GM15510 (cell line): ENCODE results near the gene ACOXL.

Source experiments
- POLR2A ChIP-seq: IDR thresholded peaks from 3 replicates; pipeline ENCODE4 v1.6.1; 2011; ENCODE audit warnings: borderline replicate concordance; ENCODE audit not compliant: insufficient read length; ENCODE audit errors: extremely low read depth

ACOXL gene

GRCh38 chr2:110999626-111000025 lies 267.3 kb downstream of the ACOXL start:
- TF ChIP-seq POLR2A = no peak

- no peak for TF ChIP-seq POLR2A
Observed at GRCh38 chr2:111005307-111005706, 272.9 kb downstream of the ACOXL start.

GRCh38 chr2:111005821-111006220 lies 273.4 kb downstream of the ACOXL start:
- TF ChIP-seq POLR2A = no peak

GRCh38 chr2:111007757-111008688 lies 275.6 kb downstream of the ACOXL start:
- TF ChIP-seq POLR2A = no peak

- no peak for TF ChIP-seq POLR2A
Observed at GRCh38 chr2:111011218-111011617, 278.8 kb downstream of the ACOXL start.

- no peak for TF ChIP-seq POLR2A
Observed at GRCh38 chr2:111015283-111015995, 283.1 kb downstream of the ACOXL start.

GRCh38 chr2:111017034-111017622 lies 284.8 kb downstream of the ACOXL start:
- no peak for TF ChIP-seq POLR2A

- no peak for TF ChIP-seq POLR2A
Observed at GRCh38 chr2:111017909-111018308, 285.5 kb downstream of the ACOXL start.

- no peak for TF ChIP-seq POLR2A
Observed at GRCh38 chr2:111019381-111019780, 287.0 kb downstream of the ACOXL start.

GRCh38 chr2:111022633-111023032 lies 290.3 kb downstream of the ACOXL start:
- TF ChIP-seq POLR2A = no peak

- no peak for TF ChIP-seq POLR2A
Observed at GRCh38 chr2:111024496-111024895, 292.1 kb downstream of the ACOXL start.

GRCh38 chr2:111025288-111025687 lies 292.9 kb downstream of the ACOXL start:
- no peak for TF ChIP-seq POLR2A

- TF ChIP-seq POLR2A = no peak
Observed at GRCh38 chr2:111028720-111029119, 296.3 kb downstream of the ACOXL start.

- no peak for TF ChIP-seq POLR2A
Observed at GRCh38 chr2:111029181-111029927, 297.0 kb downstream of the ACOXL start.

- TF ChIP-seq POLR2A = no peak
Observed at GRCh38 chr2:111030260-111030891, 298.0 kb downstream of the ACOXL start.

GRCh38 chr2:111030945-111031344 lies 298.6 kb downstream of the ACOXL start:
- no peak for TF ChIP-seq POLR2A
